Smooth muscle cell (in vitro differentiated cells): ENCODE data around the gene ADGRL3. TPM values are rescaled to one million over a fixed set of nuclear protein-coding genes. Genes with fewer than 3 reads are reported as not detected.
A peak's percentile ranks its signal among the peaks of the same experiment; 100 is the strongest.

Experiments used
- DNase-seq: peaks from one replicate; lab custom pipeline; 2025; ENCODE audit not compliant: unreplicated experiment; lab: John Stamatoyannopoulos, UW
- H2AFZ ChIP-seq: fragments of 200-600 bp; sonication (generic); 2 replicates; pipeline ENCODE4 v1.6.0; 2016; ENCODE audit warnings: antibody characterized with exemption, low read depth, mild to moderate bottlenecking
- H3F3A ChIP-seq: fragments of 200-600 bp; sonication (generic); 2 replicates; pipeline ENCODE4 v1.6.0; 2017; ENCODE audit warnings: antibody characterized with exemption, low read depth
- H3K27ac ChIP-seq: fragments of 200-600 bp; sonication (generic); 2 replicates; pipeline ENCODE4 v1.5.1; 2016; ENCODE audit warnings: low read depth, mild to moderate bottlenecking
- H3K27me3 ChIP-seq: fragments of 200-600 bp; sonication (generic); 2 replicates; pipeline ENCODE4 v1.6.1; 2016; ENCODE audit warnings: low read depth, mild to moderate bottlenecking
- H3K36me3 ChIP-seq: fragments of 200-600 bp; sonication (generic); 2 replicates; pipeline ENCODE4 v1.5.1; 2016; ENCODE audit warnings: low read depth
- H3K4me1 ChIP-seq: fragments of 200-600 bp; sonication (generic); 2 replicates; pipeline ENCODE4 v1.5.1; 2016; ENCODE audit warnings: low read depth
- H3K4me2 ChIP-seq: fragments of 200-600 bp; sonication (generic); 2 replicates; pipeline ENCODE4 v1.6.0; 2016; ENCODE audit warnings: mild to moderate bottlenecking
- H3K4me3 ChIP-seq: fragments of 200-600 bp; sonication (generic); 2 replicates; pipeline ENCODE4 v1.5.1; 2016; ENCODE audit warnings: mild to moderate bottlenecking
- H3K79me2 ChIP-seq: fragments of 200-600 bp; sonication (generic); 2 replicates; pipeline ENCODE4 v1.6.0; 2016; ENCODE audit warnings: low read depth, mild to moderate bottlenecking
- H3K9ac ChIP-seq: fragments of 200-600 bp; sonication (generic); 2 replicates; pipeline ENCODE4 v1.6.0; 2016; ENCODE audit warnings: low read depth
- H3K9me3 ChIP-seq: fragments of 200-600 bp; sonication (generic); replicated peaks from 2 replicates; pipeline ENCODE4 v1.5.1; 2016; ENCODE audit warnings: low read depth
- H4K20me1 ChIP-seq: fragments of 200-600 bp; sonication (generic); 2 replicates; pipeline ENCODE4 v1.6.0; 2016; ENCODE audit warnings: low read depth
- CTCF ChIP-seq: fragments of 200-600 bp; sonication (generic); IDR thresholded peaks from 2 replicates; pipeline ENCODE4 v1.5.1; 2017; ENCODE audit warnings: borderline replicate concordance, mild to moderate bottlenecking, antibody characterized with exemption; ENCODE audit not compliant: insufficient read depth, poor library complexity, severe bottlenecking
- WGBS: methylation state at CpG from one replicate; pipeline ENCODE4 v1.1.7; 2016; ENCODE audit warnings: low lambda C conversion rate; 5-methylcytosine and 5-hydroxymethylcytosine counted together
- polyA plus RNA-seq: library from polyadenylated mRNA; unstranded; fragments of >200 nt; fragmentation: Nextera tagmentation; extraction: Ambion mirVana; gene quantifications from 2 replicates; pipeline ENCODE4 v1.2.1, GENCODE V29; 2016
- total RNA-seq: library from RNA; depleted of rRNA; stranded (reverse); fragments of >200 nt; gene quantifications from 2 replicates; pipeline ENCODE4 v1.2.3, GENCODE V29; 2014

Gene ADGRL3
- total and polyA plus RNA-seq, 2 experiments from 2014 or later: 2.4 to 9.5 TPM

GRCh38 chr4:61921920-61922319 lies 721.8 kb downstream of the ADGRL3 start:
- DNase-seq: no peak
- Histone ChIP-seq H3K4me3 (no peak overlapping the region), H3K4me2 (no peak overlapping the region), H3K27me3 (no peaks in the 10 kb centered on the region), H4K20me1 (no peaks in the 10 kb centered on the region), H3K9ac (no peak overlapping the region), H3F3A (no peaks in the 10 kb centered on the region), H2AFZ (peak overlapping the region; percentile 8), H3K36me3 (no peaks in the 10 kb centered on the region), H3K79me2 (no peaks in the 10 kb centered on the region), H3K9me3 (no peaks in the 10 kb centered on the region), H3K27ac (no peak overlapping the region), H3K4me1 (peaks cover 19% of the 10 kb centered on the region)
- 49% methylated on average over 2 of the region's 2 CpGs for WGBS
- no peak for TF ChIP-seq CTCF

DNA sequence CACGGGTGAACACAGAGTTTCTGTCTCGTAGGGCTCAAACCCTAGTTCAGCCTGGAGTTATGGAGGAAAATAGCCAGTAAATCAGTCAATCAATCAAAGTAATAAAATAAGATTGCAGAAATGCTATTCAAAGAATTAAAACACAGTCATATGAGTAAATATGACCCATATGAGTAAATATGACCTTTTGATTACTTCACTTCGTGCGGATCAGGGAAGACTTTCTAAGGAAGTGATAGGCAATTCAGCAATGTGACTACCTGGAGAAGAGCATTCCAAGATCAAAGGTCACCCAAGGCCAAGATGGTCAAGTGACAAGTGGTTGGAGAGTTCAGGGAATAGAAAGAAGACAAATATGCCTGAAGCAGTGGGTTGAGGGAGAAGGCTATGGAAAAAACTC lies 722.6 kb downstream of the ADGRL3 start:
- Histone ChIP-seq H3K9me3 (no peaks in the 10 kb centered on the region), H3F3A (no peaks in the 10 kb centered on the region), H3K9ac (no peak overlapping the region), H3K27ac (no peak overlapping the region), H4K20me1 (no peaks in the 10 kb centered on the region), H3K79me2 (no peaks in the 10 kb centered on the region), H2AFZ (no peak overlapping the region), H3K4me1 (peaks cover 19% of the 10 kb centered on the region), H3K36me3 (no peaks in the 10 kb centered on the region), H3K27me3 (no peaks in the 10 kb centered on the region), H3K4me2 (peak overlapping the region; percentile 42), H3K4me3 (no peak overlapping the region)
- WGBS: 84% methylated on average over 4 of the region's 4 CpGs
- TF ChIP-seq CTCF: no peak
- DNase-seq: no peak

- Histone ChIP-seq H3K4me1 (peaks cover 19% of the 10 kb centered on the region), H3K4me3 (no peak overlapping the region), H3K9ac (no peak overlapping the region), H3K27me3 (no peaks in the 10 kb centered on the region), H3F3A (no peaks in the 10 kb centered on the region), H3K9me3 (no peaks in the 10 kb centered on the region), H3K4me2 (peak overlapping the region; percentile 42), H3K36me3 (no peaks in the 10 kb centered on the region), H4K20me1 (no peaks in the 10 kb centered on the region), H3K27ac (no peak overlapping the region), H2AFZ (no peak overlapping the region), H3K79me2 (no peaks in the 10 kb centered on the region)
- no peak for TF ChIP-seq CTCF
- no peak for DNase-seq
- 52% methylated on average over 3 of the region's 3 CpGs for WGBS
These were observed 723.1 kb downstream of the ADGRL3 start for GRCh38 chr4:61923179-61923578.

GRCh38 chr4:61924131-61924530 lies 724.0 kb downstream of the ADGRL3 start:
- no peaks in the 10 kb centered on the region for H4K20me1 ChIP-seq
- 88% methylated on average over 1 of the region's 1 CpG for WGBS

More at GRCh38 chr4:61924131-61924530, 724.0 kb downstream of the ADGRL3 start:
- H3K4me1 ChIP-seq: peaks cover 19% of the 10 kb centered on the region
- H3K79me2 ChIP-seq: no peaks in the 10 kb centered on the region
- H3K4me2 ChIP-seq: no peak overlapping the region
- H2AFZ ChIP-seq: no peak overlapping the region
- H3K27ac ChIP-seq: no peak overlapping the region
- H3K4me3 ChIP-seq: no peak overlapping the region
- no peak for DNase-seq
- no peak overlapping the region for H3K9ac ChIP-seq
- no peaks in the 10 kb centered on the region for H3K36me3 ChIP-seq
- H3F3A ChIP-seq: no peaks in the 10 kb centered on the region
- no peaks in the 10 kb centered on the region for H3K9me3 ChIP-seq
- no peak for TF ChIP-seq CTCF
- H3K27me3 ChIP-seq: no peaks in the 10 kb centered on the region
